22Rv1 (cell line): ENCODE measurements around the gene MRO.

Experiments used
- H3K27ac ChIP-seq: fragments of 450-650 bp; 2 replicates; pipeline ENCODE4 v1.5.1; 2017
- ZFX ChIP-seq: fragments of 450-650 bp; IDR thresholded peaks from 2 replicates; pipeline ENCODE4 v1.6.1; 2017; ENCODE audit warnings: antibody characterized with exemption, borderline replicate concordance
- TF ChIP-seq, protein P1 (sequence below): fragments of 450-650 bp; IDR thresholded peaks from 2 replicates; pipeline ENCODE4 v1.5.1; 2017; ENCODE audit warnings: mild to moderate bottlenecking

Gene MRO

DNA sequence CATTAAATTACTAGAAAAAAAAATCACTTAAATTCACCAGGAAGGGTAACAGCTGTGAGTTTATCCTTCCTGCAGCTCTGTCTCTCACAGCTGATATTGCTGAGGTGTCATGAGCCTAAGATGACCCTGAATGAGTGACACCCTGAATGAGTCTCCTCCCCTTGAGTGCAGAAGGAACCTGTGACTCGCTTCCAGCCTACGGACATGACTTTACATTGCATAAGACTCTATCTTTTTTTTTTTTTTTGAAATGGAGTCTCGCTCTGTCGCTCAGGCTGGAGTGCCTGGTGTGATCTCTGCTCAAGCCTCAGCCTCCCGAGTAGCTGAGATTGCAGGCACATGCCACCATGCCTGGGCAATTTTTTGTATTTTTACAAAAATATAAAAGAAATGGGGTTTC lies 14.1 kb downstream of the MRO start:
- H3K27ac ChIP-seq: no peak overlapping the region
- TF ChIP-seq ZFX: no peak
- TF ChIP-seq, protein P1, sequence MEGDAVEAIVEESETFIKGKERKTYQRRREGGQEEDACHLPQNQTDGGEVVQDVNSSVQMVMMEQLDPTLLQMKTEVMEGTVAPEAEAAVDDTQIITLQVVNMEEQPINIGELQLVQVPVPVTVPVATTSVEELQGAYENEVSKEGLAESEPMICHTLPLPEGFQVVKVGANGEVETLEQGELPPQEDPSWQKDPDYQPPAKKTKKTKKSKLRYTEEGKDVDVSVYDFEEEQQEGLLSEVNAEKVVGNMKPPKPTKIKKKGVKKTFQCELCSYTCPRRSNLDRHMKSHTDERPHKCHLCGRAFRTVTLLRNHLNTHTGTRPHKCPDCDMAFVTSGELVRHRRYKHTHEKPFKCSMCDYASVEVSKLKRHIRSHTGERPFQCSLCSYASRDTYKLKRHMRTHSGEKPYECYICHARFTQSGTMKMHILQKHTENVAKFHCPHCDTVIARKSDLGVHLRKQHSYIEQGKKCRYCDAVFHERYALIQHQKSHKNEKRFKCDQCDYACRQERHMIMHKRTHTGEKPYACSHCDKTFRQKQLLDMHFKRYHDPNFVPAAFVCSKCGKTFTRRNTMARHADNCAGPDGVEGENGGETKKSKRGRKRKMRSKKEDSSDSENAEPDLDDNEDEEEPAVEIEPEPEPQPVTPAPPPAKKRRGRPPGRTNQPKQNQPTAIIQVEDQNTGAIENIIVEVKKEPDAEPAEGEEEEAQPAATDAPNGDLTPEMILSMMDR: no peak

DNA sequence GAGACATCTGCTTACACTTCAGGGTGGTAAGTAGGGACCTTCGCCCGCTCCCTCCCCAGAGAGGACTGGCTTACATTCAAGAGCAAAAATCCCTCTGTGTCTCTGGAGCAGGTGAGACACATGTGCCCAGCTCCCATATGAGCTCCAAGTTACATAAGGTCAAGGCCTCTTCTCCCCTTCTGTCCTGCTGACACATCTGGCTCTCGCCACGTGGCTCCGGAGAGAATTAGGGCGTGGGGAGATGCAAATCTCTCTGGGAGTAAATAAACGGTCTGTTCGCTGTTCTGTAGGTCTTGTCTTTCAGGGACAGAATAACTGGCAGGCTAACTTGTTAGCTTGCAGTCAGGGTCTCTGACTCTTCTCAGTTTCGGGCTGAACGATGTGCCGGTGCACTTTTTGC lies 16.2 kb downstream of the MRO start:
- TF ChIP-seq, protein P1: no peak
- no peak for TF ChIP-seq ZFX
- no peak overlapping the region for H3K27ac ChIP-seq

DNA sequence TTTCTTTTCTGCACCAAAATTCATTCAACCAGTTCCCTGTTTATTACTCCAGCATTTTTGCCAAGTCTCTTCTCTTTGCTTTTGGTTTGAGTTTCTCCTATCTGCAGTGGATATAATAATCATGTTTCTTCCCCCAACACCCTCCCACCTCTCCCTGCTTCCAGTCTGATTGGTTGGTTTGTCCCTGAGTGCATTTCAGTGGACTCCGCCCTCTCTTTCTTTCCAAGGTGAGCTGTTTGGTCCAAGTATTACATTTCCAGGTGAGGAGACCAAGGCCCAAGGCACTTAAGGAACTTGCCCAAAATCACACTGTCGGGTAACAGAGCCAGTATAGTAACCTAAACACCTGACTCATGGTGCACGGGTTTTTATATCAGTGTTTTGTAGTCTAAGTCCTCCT lies 17.7 kb downstream of the MRO start:
- H3K27ac ChIP-seq: no peak overlapping the region
- TF ChIP-seq ZFX: no peak

DNA sequence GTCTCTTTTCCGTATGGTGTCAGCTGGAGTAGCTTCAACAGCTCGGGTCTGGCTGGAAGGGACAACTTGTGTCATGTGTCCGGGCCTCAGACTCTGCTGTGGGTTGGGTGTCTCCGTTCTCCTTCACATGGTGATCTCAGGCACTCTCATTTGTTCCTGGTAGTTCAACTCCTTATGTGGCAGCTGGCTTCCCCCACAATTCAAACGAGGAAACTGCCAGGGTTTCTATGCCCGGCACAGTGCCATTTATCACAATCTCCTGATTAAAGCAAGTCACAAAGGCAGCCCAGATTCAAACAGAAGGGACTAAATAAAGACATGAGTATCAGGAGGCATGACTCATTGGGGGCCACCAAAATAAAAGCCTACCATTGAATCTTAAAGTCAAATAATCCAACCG lies 22.7 kb downstream of the MRO start:
- no peak for TF ChIP-seq ZFX
- TF ChIP-seq, protein P1: no peak

DNA sequence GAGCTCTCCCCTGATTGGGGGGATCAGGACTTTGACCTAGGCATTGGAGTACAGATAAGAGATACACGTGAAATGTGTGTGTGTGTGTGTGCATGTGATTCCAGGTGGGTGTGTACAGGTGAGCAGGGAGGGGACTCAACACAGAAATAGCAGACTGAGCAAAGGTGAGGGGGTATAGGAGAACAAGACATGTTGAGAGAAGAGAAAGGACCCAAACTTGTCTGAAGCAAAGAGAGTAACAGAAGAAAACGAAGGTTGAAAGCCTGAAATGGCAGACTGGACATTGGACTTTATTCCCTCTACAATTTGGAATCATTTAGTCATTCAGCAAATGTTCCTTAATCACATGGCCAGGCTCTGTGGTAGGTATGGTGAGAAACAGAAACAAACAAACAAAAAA lies 23.3 kb downstream of the MRO start:
- TF ChIP-seq ZFX: no peak
- TF ChIP-seq, protein P1: no peak
- H3K27ac ChIP-seq: no peak overlapping the region

More for the DNA sequence above, 22.7 kb downstream of the MRO start:
- no peak overlapping the region for H3K27ac ChIP-seq

DNA sequence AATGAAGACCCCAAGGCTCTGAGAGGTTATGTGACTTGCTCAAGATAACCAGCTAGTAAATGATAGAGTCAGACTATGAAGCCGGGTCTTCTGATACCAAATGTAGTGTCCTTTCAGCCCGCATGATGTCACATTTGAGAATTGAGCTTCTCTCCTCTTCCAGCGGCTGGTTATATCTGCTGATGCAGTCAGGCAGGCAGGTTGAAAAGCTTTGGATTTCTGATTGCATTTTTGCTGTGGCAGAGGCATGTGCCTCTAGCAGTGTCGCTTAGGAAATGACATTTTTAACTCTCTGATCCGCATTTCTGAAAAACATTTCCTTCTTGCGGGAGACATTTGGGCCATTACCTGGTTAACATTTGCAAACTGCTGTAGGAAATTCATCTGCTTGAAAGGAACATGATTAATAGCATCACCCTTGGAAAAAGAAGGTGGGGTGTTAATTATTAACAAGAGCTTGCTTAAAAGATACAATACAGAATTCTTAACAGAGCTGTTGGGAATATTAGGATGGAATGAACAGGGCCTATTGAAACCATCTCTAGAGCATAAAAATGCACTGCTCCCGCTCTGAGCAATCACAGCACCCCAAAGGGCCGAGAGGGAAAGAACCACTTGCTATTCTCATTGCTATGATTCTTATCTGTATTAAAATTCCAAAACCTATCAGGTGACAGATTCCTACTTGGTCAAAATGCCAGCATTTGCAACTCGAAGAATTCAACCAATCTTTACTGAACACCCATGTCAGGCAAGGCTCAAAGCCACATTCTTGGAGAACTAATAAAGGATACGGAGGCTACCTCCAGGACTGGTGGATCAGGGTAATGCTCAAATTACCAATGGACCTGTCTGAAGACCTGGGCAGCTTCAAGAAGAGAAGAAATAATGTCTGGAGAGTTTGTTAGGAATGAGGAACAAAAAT lies 25.9 kb downstream of the MRO start:
- TF ChIP-seq ZFX: no peak
- TF ChIP-seq, protein P1: no peak
- no peak overlapping the region for H3K27ac ChIP-seq

DNA sequence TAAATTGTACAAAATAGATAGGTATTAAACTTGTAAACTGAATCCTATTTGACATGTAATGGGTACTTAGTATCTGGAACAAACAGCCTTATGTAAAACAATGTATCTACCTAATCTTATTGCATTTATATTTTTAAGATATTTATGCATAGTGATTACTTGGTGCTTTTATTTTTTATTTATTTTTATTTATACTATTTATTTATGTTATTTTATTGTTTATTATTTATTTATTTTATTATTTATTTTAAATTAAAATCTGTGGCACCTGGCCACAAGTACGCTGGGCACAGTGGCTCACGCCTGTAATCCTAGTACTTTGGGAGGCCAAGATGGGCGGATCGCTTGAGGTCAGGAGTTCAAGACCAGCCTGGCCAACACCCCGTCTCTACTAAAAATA lies 26.9 kb downstream of the MRO start:
- peak overlapping the region; percentile 78 for H3K27ac ChIP-seq
- TF ChIP-seq, protein P1: no peak
- no peak for TF ChIP-seq ZFX
